ENCODE results near the gene ABCB4.

GRCh38 chr7:87497482-87497881 is 22.0 kb upstream of the ABCB4 start:
- TF ChIP-seq EZH2 (IDR thresholded peaks at IDR 0.05) (no peak), EZH2phosphoT487 (IDR thresholded peaks at IDR 0.05) (no peak)
- TF ChIP-seq, protein P1, sequence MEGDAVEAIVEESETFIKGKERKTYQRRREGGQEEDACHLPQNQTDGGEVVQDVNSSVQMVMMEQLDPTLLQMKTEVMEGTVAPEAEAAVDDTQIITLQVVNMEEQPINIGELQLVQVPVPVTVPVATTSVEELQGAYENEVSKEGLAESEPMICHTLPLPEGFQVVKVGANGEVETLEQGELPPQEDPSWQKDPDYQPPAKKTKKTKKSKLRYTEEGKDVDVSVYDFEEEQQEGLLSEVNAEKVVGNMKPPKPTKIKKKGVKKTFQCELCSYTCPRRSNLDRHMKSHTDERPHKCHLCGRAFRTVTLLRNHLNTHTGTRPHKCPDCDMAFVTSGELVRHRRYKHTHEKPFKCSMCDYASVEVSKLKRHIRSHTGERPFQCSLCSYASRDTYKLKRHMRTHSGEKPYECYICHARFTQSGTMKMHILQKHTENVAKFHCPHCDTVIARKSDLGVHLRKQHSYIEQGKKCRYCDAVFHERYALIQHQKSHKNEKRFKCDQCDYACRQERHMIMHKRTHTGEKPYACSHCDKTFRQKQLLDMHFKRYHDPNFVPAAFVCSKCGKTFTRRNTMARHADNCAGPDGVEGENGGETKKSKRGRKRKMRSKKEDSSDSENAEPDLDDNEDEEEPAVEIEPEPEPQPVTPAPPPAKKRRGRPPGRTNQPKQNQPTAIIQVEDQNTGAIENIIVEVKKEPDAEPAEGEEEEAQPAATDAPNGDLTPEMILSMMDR (IDR thresholded peaks at IDR 0.05), result no peak
